ENCODE data around the gene BMPR1B. TPM values are rescaled to one million over a fixed set of nuclear protein-coding genes. Genes with fewer than 3 reads are reported as not detected.

BMPR1B gene
- total and polyA plus RNA-seq, 4 donors: 0.27 to 0.70 (median 0.48) TPM

GRCh38 chr4:95086551-95086950, 328.8 kb downstream of the BMPR1B start:
- Histone ChIP-seq H3K9me3 (ENCODE audit: control insufficient read depth in 4 of 4, low read length in 3 of 4) (no peaks in the 10 kb centered on the region), H3K27me3 (ENCODE audit: control insufficient read depth in 4 of 4, insufficient read depth in 4 of 4, low read length in 3 of 4) (no peaks in the 10 kb centered on the region), H3K27ac (ENCODE audit: low read depth in 1 of 2, low read length in 2 of 2) (no peak overlapping the region), H3K9ac (ENCODE audit: low read depth in 1 of 2, low read length in 2 of 2) (no peak overlapping the region), H3K36me3 (ENCODE audit: control insufficient read depth in 4 of 4, insufficient read depth in 3 of 4, low read depth in 1 of 4, low read length in 3 of 4) (no peaks in the 10 kb centered on the region), H3K4me3 (ENCODE audit: low read depth in 1 of 3, low read length in 3 of 3) (no peak overlapping the region), H3K4me1 (ENCODE audit: control insufficient read depth in 4 of 4, insufficient read depth in 4 of 4, low read length in 3 of 4) (no peaks in the 10 kb centered on the region)
- whole genome bisulfite sequencing: 35% methylated on average over 1 of the region's 1 CpG
- no peak for DNase-seq (ENCODE audit: low spot score)
- no peak for TF ChIP-seq MAX (IDR thresholded peaks at IDR 0.05)
- TF ChIP-seq TAF1 (conservative IDR thresholded peaks at IDR 0.05): no peak
- no peak for TF ChIP-seq NR2F2 (IDR thresholded peaks at IDR 0.05)
- no peak for TF ChIP-seq RAD21 (IDR thresholded peaks at IDR 0.05)
- TF ChIP-seq YY1 (IDR thresholded peaks at IDR 0.05): no peak
- no peak for TF ChIP-seq JUND (IDR thresholded peaks at IDR 0.05)
- no peak for TF ChIP-seq FOXA2 (IDR thresholded peaks at IDR 0.05)
- no peak for TF ChIP-seq EGR1 (IDR thresholded peaks at IDR 0.05; ENCODE audit: low read depth in 2 of 2)
- TF ChIP-seq HNF4A (conservative IDR thresholded peaks at IDR 0.05): no peak
- no peak for TF ChIP-seq HNF4G (IDR thresholded peaks at IDR 0.05)
- TF ChIP-seq SP1 (IDR thresholded peaks at IDR 0.05): no peak
- no peak for TF ChIP-seq ZBTB33 (IDR thresholded peaks at IDR 0.05)
- no peak for TF ChIP-seq FOXA1 (IDR thresholded peaks at IDR 0.05)
- no peak for TF ChIP-seq GABPA (IDR thresholded peaks at IDR 0.05 in 1 of 2, conservative IDR thresholded peaks at IDR 0.05 in 1 of 2)
- no peak for TF ChIP-seq ATF3 (IDR thresholded peaks at IDR 0.05)
- TF ChIP-seq CTCF (IDR thresholded peaks at IDR 0.05; ENCODE audit: low read depth, low read length, missing input control): no peak
- no peak for TF ChIP-seq REST (IDR thresholded peaks at IDR 0.05)
- TF ChIP-seq RXRA (IDR thresholded peaks at IDR 0.05): no peak

All from liver (tissue), 9 donors.